ENCODE data around the gene PLA2G2D.

PLA2G2D gene, protein sequence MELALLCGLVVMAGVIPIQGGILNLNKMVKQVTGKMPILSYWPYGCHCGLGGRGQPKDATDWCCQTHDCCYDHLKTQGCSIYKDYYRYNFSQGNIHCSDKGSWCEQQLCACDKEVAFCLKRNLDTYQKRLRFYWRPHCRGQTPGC

DNA sequence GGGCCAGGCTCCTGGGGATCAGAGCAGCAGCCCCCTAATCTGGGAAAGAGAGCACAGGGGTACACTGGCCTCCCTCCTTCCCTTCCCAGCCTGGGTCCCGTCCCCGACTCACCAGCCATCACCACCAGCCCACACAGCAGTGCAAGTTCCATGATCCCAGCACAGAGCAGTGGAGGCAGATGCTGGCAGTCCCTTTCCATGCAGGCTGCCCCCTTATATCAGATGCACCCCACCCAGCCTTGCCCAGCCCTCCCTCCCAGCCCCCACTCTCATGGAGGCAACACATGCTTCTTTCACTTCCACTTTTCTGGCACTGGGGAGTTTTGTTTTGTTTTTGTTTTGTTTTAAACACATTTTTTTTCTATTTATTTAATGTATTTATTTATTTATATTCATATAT is at the start of gene PLA2G2D:
PLA2G2D (minus strand) TSS at position 190 of the 400 bp plus-strand sequence; CDS start at position 152, 38 bp downstream.
- no peak for DNase-seq

DNA sequence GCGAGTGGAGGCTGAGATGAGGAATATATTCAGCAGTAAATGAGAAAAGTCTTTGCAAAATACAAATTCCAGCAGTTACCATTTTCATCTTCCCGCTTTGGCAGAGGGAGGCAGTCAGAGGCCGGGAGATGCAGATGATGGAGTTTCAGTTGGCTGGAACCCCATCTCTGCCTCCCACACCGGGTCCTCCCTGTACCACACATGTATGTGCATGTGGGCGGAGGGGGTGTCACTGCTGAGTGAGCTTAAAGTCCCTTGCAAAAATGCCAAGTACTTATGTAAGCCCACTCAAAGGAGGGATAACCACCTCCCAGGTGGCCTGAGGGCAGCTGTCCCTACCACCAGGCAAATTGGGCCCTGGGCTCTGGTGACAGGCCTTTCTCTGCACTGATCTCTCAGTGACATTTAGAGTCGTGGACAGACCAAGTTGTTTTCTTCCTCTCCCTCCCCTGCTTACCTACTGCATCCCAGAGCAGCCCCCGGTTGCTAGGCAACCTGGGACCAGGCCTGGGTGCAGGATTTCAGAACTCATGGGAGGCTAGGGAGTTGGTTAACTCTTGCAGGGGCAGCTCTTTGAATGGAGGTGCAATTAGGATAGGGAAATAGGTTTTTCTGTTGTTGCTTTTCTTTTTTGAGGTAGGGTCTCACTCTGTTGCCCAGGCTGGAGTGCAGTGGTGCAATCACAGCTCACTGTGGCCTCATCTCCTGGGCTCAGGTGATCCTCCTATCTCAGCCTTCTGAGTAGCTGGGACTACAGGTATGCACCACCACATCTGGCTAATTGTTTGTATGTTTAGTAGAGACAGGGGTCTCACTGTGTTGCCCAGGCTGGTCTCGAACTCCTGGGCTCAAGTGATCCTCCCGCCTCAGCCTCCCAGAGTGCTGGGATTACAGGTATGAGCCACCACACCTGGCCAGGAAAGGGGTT is 49.5 kb upstream of the PLA2G2D start:
- DNase-seq, result no peak

DNA sequence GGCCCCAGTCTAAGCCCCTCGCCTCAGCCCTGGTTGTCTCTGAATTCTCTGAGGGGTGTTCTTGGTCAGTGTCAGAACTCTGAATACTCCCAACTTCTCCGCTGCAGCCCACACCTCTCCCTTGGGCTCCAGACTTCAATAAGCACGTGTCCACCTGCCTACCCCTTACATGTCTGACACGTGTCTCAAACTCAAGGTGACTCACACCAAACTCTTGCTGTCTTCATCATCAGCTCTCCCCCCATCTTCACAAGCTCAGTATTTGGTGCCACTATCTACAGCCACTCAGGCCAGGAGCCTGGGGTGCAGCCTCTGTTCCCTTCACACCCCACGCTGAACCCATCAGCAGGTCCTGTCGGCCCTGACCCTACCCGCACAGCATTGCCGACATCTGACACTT is 47.8 kb upstream of the PLA2G2D start:
- no peak for DNase-seq

DNA sequence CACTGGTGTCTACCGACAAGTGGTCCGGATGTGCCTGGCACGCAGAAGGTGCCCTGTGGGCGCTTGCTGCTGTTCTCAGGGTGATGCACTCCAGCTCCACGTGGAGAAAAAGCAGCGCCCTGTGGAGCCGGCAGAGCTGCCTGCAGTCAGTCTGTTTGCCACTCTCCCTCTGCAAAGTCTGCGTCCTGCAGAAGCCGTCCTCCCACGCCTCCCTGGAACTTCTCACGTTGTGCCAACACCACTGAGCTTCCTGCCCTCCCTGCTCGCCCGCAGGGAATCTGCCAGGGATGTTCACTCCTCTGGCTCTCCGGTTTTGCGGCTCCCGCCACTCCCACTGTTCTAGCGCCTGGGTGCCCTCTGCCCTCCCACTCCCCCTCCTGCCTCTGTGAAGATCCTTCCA is 46.7 kb upstream of the PLA2G2D start:
- peak; percentile 67 to 71 for DNase-seq

DNA sequence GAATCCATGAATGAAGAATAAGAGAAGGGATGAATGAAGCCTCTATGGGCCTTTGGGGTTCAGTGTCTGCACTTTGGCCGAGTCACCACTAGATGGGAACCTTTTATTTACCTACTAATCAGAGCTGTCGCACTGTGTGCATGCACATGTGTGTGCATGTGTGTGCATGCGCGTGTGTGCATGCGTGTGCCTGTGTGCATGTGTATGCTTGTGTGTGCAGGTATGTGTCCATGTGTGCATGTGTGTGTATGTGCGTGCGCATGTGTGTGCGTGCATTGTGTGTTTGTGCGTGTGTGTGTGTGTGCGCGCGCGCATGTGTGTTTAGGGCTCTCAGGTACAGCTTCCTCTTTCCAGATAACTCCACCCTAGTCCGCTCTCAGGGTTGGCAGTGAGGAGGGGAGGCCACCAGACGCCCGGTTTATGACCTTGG is 46.2 kb upstream of the PLA2G2D start:
- DNase-seq, result peak; percentile 82 to 84

DNA sequence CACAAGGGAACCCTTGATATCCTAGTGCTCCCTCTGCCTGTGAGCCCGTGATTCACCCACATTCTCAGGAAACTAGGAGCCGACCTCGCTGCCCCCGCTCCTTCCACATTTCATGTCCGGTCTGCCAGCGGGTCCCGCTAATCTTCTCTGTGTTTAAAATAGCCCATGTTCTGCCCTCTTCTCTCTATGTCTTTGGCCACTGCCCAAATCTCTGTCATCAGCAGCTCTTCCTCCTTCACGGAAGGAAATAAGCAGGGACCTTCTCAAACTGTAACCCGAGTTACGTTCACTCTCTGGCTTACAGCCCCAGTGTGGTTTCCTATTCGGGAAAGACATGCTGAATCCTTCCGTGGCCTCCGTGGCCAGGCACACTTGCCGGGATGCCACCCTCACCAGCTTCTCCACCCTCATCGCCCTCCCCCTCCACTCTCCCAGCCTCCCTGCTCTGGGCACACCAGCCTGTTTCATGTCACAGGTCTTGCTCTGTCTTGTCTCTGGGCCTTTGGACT is 45.4 kb upstream of the PLA2G2D start:
- peak; percentile 95 to 96 for DNase-seq

DNA sequence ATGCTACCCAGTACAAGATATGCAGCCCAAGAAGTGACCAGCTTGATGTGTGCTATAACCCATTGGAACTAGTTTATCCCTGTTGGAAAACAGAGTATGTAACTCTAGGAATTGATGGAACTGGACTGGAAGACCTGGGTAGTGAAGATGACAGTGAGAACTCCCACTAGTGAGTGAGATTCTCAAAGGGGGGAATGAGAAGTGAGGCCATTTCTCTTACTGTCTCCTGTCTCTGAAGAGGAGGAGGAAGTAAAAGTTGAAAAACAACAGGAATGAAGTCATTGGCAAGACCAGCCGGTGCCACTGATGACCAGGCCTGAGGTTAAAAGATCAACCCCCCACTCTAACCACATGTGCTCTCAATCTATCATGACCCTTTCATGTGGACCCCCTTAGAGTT is 40.7 kb upstream of the PLA2G2D start:
- DNase-seq, result no peak

DNA sequence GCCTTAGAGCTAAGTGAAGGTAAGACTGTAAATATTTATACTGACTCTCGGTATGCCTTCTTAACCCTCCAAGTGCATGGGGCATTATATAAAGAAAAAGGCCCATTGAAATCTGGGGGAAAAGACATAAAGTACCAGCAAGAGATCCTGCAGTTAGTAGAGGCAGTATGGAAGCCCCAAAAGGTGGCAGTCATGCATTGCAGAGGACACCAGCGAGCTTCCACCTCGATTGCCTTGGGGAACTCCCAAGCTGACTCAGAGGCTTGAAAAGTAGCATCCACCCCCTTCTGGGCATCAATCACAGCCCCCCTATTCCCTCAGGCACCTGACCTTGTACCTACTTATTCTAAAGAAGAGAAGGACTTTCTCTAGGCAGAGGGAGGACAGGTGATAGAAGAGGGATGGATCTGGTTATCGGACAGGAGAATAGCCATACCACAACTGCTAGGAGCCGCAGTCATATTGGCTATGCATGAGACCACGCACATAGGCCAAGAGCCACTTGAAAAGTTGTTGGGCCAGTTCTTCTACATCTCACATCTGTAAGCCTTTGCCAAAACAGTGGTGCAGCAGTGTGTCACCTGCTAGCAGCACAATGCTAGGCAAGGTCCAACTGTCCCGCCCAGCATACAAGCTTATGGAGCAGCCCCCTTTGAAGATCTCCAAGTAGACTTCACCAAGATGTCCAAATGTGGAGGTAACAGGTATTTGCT is 39.2 kb upstream of the PLA2G2D start:
- DNase-seq, result no peak

DNA sequence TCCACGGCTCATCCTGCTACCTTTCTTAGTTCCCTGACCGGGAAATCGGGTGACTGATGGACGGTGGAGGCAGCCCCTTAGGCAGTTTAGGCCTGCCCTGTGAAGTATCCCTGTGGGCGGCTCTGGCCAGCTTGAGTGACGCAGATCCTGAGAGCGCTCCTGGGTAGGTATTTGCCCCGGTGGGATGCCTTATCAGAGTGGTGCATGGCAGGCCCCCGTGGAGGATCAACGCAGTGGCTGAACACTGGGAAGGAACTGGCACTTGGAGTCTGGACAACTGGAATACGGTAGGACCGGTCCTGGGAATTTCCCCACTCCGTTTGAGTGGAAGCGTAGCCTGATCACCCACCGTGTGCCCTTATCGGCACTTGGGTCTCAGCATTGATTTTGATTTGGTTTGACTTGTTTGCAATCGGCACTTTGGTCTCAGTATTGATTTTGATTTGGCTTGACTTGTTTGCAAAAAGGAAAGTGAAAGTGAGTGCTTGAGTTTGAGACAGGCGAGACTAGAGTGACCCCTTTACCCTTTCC is 35.0 kb upstream of the PLA2G2D start:
- no peak for DNase-seq

DNA sequence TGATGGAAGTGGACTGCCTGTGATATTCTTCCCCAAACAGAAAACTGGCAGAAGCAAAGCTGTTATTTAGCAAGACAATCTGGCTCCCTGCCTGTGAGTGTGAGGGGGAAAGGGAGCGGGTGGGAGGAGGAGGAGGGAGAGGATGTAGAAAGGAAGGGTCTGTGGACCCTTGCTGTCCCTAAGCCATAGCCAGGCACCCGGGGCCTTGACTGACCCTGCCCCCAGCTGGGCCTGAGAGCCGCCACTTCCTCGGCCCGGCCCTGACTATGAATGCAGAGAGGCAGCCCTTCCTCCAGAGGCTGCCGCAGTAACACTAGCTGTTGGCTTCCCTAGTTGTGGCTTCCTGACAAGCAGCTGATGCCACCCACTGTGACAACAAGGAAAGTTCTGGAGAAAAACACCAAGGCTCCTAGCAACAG is 33.7 kb upstream of the PLA2G2D start:
- peak; percentile 49 to 66 for DNase-seq

DNA sequence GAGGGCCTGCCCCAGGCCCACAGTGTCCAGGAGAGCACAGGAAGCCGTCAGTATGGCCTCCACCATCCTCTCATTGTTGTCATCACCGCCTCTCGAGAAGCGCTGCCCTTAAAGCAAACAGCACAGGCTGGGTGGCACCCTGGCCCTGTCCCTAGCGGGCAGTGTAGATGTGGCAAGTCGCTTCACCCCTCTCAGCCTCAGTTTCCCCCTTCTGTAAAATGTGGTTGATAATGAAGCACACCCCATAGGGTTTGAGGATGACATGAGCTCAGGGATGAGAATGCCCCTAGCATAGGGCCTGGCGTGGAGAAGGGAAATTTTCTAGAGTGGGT is 33.2 kb upstream of the PLA2G2D start:
- no peak for DNase-seq

DNA sequence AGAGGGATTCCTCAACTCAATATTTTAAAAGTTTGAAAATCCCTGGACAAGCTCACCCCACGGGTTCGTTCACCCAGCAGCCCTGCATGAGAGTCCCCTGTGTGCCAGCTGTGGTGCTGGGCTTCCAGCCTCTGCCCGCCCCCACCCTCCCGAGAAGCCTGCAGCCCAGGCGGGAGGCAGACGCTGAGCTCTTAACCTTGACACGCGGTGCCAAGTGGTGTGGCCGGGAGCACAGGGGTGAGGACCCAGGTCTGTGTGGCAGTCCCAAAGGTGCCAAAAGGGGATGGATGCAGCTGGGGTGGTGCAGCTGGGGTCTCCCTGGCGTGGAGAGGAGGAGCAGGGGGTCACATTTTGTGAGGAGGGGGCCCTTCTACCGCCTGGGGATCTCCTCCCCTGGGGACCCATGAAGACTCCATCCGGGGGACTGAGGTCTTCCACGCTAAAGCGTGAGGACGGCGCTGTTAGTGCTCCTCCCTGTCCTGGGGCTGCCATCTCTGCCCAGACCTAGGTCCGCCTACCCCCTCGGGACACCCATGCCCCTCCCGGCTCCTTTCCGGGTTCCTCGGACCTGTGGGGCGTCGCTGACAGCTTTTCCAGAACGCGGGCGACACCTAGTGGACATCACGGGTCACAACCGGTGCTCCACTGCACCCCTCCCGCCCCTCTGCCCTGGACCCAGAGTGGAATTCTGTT is 32.7 kb upstream of the PLA2G2D start:
- peak; percentile 75 to 80 for DNase-seq

DNA sequence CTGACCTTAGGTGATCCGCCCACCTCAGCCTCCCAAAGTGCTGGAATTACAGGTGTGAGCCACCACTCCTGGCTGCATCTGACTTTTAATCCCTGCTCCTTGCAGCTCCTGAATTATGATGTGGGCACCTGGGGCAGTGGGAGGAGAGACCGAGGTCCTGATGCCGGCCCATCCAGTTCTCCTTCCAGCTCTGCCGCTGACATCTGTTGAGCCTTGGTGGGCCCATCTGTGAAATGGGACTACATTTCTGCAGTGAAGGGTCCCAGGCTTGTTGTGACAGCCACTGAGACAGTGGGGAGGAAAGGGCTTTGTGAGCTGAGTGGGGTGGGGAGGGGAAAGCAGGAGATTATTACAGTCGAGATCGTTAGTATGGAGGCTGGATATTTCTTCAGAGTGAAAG is 31.6 kb upstream of the PLA2G2D start:
- DNase-seq, result no peak

DNA sequence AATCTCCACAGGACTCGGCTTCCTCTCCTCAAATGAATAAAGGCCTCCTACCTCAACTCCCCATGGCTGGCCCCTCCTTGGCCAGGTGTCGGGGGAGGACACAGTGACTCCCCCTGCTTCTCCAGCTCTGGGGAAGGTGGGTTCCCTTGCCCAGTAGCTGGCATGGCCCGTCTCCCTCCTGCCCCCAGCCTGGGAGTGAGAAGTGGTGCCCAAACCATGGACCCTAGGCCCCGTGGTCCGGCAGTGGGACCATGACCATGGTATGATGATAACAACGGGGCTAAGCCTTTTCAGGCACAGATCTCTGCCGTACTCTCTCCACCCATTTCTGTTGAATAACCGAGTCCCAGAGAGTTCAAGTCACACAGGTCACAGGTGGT is 31.0 kb upstream of the PLA2G2D start:
- DNase-seq, result no peak

DNA sequence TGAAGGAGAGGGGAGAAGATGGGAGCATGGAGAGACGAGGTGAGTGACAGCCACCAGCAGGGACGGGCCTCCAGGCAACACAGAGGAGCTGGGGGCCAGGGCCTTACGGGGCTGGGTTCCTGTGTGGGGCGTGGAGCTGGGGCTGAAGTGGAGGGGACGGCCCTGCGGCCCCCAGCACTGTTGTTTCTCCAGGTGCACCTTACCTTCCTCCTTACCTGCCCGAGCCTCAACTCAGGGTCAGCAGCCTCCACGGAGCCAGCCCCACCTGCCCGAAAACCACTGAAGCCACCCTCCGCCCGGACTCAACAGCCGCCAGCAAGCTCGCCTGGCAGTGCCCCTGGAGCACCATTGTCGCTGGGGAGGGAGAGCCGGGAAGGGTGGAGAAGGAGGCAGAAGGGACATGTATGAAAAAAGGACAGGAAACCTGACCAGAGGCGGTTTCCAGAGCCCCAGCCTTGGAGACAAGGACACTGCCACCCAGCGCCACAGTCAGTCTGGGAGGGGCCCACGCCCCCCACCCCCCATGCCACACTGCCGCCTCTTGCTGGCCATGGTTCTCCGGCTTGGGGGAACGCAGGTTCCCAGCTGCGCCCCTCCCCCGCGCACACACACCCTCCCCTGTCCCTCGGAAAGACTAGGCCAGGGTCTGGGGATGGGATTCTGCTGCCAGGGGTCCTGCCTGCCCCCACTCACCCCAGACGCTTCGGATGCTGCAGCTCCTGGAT is 30.4 kb upstream of the PLA2G2D start:
- DNase-seq, result no peak

DNA sequence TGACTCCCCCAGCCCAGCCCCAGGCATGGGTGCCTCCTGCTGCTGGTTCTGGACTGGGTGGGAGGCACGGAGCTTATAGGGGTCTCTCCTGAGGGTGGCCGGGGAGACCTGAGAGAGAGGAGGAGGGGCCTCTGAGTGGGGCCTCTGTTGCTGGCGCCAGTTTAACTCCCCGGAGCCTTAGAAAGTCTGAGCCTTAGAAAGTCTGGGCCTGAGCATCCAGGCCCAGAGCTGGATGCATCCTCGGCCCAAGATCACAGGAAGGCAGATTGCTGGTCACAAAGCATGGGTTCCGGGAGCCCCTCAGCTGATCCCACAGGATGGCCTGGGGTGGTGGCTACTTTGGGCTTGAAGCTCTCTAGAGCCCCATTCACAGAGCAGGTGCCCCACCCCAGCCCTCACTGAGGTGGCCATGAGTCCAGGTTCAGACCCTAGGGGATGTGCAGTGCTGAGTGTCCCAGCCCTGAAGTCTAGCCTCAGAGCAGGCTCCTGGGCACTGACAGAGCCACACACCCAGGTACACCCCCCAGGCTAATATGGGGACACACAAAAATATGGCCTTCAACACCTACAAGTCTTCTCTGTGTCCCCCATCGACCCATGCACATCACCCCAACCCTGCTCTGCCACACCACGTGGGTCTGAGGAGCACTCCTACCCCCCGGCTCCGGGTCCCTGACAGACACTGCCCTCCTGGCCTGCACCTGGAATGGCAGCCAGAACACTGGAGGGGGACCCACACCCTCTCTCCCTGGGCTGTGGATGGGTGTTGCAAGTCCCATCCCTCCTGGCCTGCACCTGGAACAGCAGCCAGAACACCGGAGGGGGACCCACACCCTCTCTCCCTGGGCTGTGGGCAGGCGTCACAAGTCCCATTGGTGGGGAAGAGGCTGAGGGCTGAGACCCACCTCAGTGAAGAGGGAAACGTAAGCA is 29.5 kb upstream of the PLA2G2D start:
- DNase-seq, result no peak

DNA sequence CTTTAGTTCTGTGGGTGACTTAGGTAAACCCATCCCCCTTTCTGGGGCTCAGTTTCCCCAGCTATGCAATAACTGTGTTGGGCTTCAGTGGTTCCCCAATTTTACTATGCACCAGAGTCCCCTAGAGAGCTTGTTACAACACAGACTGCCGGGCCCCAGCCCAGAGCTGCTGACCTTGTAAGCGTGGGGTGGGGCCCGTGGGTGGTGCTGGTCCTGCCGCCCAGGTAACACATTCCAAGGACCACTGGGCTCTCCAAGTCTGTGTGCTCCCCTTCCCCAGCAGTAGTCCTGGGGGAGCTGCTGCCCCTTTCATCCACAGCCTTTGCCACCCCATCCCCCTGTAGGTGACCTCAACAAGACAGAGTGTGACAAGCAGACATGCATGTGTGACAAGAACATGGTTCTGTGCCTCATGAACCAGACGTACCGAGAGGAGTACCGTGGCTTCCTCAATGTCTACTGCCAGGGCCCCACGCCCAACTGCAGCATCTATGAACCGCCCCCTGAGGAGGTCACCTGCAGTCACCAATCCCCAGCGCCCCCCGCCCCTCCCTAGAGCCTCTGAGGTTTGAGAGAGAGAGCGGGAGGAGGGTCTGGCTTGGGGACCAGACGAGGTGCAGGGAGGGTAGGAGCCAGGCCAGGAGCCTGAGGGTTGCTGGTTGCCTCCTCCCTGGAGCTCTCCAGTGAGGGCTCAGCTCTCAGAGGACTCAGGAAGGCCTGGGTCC is 28.7 kb upstream of the PLA2G2D start:
- no peak for DNase-seq

DNA sequence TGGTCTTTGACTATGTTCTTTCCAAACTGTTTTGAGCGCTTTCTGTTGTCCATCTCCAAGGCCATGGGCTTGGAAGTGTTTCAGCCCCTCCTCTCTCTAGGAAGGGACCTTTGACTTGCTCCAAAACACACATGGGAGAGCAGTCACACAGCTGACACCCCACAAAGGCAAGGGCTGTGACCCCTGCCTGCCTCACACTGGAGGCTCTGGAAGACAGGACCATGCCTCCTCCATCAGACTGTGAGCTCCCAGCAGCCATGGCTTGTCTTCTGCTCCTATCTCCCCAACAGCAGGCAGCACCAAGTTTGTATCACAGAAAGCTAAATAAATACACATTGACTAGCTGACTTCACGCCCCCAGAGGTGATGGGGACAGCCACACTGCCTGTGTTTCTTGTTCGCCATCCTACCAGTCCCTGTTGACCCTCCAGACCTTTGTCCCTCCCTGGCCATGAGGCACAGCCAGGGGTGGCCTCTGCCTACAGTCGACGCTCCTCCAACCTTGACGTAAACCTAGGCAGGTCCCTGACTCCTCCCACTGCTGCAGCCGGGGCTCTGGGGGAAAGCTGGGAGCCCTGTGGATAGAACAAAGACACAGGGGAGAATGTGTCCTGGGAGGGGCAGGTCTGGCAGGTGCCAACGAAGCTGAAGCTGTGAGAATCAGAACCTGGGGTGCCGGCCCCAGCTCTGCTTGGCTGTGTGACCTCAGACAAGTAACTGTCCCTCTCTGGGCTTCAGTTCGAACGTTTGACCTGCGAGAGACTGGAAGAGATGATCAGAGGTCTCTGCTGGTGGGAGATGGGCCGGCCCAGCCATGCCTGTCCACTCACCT is 24.6 kb upstream of the PLA2G2D start:
- no peak for DNase-seq

DNA sequence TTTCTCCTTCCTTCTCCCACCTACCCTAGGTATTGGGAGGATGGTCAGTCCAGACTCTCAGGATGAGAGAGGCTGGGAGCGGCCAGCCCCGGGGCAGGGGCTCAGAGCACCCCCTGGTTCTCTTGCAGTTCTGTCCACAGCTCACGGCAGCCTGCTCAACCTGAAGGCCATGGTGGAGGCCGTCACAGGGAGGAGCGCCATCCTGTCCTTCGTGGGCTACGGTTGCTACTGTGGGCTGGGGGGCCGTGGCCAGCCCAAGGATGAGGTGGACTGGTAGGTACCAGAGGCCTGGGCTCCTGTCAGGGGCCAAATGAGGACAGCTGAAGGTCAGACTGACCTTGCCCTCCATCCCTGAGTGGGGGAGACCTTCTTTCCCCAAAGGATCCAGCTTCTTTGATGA is 24.0 kb upstream of the PLA2G2D start:
- DNase-seq, result no peak
